ENCODE results near the gene AANAT.

Gene AANAT

DNA sequence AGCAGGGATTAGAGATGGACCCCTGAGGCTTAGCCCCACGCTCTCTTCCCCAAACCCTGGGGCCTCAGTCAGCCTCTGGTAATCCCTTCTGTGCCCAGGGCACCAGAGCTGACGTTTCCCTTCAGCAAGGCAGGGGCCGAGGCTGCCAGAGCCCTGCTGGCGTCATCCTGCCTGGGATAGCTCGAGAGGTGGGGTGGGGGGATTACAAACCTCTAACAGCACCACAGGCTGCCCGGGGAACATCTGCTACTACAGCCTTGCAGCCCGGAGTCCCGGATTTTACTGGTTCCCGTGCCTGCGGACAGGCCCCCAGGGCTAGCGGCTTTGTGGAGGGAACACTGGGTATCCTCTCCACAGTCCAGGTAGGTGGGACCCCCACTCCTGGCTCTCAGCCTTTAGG lies at the start of gene AANAT:
Gene AANAT (plus strand): TSS at position 238 of the 400 bp plus-strand sequence. CDS start 1,144 bp downstream, outside the sequence.
- DNase-seq = peak; percentile 99

DNA sequence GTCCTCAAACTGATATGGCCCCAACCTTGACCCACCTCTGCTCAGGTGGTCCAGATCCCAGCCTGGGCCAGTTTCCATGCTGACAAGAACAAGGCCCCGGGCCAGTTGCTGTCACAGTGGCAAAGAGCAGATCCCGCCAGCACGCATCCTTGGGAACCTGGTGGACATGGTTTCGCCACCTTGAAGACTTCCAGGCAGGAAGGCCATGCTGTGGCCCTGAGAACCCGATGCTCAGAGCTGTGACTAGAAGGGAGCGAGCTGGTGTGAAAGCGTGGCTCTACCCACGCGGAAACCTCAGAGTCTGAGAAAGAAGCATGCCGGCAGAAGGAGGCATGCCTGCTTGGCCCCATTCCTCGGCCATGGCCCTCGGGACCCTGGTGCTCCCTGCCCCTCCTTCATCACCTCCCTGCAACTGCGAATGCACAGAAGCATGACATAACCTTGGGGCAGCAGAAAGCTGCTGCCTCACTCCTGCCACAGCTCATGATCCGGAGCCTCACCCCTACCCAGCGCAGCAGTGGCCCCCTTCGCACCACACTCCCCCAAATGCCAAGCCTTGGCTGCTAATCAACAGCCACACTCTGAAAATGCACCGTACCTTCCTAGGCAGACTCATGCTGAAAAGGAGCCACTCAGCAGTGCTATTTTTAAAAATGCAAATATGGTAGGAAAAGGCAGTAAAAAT lies 47.7 kb upstream of the AANAT start:
- no peak for DNase-seq

DNA sequence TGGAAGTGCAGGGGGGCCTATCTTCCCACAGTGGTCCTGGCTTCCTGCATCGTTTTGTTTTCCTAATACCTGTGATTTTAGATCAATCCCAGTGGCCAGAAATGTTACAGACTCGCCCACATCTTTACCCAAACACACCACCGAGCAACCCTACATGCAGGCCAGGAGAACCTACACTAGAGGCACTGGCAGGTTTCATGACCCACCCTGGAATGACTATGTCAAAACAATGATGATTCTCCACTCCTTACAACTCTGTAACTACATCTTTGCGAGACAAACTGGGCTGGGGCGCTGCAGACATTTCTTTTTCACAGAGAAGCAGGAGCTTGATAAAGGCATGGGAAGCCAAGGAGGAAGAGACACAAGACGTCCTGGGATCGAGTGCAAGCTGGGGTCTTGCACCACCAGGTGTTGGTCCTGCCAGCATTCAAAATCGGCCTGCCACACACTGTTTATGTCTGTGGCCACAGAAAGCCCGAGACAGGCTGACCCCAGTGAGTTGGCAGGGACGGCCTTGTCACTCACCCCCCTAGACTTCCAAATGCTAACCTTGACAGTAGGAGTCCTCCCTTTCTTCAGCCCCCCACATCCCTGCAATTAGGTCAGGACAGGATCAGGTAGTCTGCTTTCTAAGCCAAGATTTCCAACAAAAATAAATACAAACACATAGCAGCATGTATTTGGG lies 46.9 kb upstream of the AANAT start:
- no peak for DNase-seq

DNA sequence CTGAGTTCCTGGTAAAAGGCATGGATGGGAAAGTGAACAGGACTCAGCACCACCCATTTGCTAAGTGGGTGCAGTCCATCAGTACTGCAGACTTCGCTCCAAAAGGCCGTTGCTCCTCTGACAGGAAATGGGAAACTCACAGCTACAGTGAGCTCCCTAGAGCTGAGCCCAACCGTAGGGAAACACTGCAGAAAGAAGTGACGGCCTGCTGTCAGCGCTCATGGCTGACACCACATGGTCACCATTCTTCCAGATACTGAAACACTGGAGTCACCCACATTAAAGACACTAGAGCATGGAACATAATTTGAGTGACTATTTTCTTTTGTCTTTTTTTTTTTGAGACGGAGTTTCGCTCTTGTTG lies 46.4 kb upstream of the AANAT start:
- no peak for DNase-seq

DNA sequence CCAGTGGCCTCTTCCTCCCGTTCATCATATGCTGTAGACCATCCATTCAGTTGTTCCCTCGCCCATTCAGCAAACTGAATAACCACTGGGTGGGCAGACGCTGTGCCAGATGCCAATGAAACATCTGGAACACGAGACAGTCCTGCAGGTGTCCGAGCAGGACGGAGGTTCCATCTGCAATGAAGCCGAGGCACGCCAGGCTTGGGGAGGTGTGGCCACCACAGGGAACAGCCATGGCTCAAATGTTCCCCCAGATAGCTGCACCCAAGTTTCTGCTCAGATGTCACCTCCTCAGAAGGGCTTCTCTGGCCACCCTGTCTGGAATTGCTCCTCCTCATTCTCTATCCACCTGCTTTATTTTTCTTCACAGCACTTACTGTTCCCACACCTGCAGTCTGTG lies 45.0 kb upstream of the AANAT start:
- no peak for DNase-seq

DNA sequence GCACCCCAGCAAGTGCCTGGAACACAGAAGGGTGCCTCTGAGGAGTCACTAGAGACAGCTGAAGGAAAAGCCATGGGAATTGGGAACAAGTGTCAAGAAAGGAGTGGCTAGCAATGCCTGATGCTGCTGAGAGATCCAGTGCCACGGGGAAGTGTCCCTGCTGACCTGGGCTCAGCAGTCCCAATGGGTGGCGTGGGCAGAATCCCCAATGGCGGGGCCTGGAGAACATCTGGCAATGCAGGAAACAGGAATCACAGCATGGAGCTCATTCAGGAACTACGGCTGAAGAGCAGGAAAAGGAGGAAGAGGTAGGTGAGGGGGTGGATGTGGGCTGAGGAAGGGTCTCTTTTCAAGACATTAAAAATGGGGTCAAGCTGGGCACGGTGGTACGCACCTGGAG lies 44.5 kb upstream of the AANAT start:
- no peak for DNase-seq

DNA sequence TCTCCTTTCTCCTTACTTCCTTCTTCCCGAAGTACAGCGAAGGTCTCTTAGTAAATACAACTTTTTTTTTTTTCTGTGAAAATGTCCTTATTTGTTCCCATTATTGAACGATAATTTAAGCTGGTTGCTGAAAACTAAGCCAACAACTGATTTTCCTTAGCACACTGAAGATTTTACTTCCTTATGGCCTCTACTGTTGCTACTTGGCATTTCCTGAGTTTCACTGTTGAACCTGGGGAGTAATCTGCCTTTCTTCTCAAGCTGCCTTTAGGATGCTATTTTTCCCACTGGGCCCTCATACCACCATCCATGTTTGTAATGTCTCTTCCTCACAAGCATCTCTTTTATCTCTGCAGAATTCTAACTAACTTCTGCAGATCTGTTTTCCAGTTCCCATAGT lies 40.5 kb upstream of the AANAT start:
- DNase-seq = no peak

DNA sequence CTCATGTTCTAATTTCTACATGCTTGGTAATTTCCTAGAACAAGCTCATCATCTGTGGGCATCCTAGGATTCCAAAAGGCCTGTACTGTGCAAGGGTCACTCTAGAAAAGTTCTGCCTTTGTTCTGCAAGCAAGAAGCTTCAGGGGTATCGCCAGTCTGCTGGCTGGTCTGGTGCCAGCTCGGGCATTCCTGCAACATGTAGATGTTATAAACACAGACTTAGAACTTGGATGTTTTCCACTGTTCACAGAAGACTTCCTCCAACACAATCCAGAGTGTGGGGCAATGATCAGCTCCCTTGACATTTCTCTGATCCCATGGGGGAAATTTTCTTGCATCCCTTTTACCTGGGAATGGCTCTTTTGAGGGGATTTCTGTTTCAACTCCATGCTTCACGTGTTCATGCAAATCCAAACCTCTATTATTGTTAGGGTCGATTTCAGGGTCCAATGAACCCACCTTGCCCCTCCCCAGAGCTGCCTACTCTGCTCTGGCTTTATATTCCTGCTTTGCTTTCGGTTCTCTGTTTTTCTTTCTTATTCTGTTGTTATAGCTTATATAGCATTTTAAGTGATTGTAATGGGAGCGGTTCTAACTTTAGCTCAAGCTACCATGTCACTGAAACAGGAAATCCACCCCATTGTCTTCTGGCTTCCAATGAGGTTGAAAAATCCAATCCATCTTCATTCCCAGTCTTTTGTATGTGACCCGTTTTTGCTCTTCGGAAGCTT lies 39.7 kb upstream of the AANAT start:
- no peak for DNase-seq

DNA sequence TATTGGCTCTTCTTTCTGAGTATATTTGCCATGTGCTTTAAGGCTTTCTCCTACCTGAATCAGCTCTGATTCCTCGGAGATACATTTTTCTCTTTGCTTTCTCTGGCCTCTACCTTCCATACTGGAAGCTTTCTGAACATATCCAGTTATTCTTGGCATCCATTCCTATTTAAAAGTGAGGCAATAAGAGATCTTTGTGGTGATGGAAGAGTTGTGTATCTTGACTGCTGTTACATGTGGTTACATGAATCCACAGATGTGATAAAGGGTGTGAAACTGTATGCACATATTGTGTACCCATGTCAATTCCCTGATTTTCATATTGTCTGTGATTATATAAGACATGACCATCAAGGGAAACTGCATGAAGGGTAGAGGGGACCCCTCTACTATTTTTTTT lies 38.9 kb upstream of the AANAT start:
- no peak for DNase-seq

DNA sequence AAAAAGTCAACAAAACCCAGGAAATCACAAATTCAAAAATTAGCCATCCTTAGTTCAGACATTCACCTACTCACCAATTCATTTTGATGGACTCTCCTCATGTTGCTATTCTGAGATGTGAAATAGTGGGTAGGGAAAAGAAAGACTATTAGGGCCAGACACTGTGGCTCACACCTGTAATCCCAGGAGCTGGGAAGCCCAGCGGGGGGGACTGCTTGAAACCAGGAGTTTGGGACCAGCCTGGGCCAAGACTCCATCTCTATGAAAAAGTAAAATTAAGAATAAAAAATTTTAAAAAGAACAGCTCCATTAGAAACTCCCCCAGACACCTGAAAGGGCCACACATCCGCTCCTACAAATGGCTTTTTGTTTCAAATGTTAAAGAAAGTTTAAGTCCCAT lies 35.9 kb upstream of the AANAT start:
- DNase-seq = no peak

DNA sequence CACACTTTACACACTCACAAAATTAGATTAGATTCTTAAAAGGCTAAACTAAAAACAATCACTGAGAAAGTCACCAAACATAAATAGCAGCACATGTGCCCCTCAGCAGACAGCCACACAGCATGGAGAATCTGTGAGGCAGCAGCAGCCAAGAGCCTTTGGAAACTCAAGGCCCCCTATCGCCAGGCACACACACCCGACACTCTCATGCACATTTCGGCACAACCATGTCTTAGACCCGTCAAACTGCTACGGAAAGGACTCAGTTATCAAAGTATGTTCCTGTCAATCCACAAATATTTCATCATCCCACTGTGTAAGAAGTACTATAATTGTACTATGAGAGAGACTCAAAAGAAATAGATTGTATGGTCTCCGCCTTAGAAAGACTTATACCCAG lies 35.4 kb upstream of the AANAT start:
- no peak for DNase-seq

DNA sequence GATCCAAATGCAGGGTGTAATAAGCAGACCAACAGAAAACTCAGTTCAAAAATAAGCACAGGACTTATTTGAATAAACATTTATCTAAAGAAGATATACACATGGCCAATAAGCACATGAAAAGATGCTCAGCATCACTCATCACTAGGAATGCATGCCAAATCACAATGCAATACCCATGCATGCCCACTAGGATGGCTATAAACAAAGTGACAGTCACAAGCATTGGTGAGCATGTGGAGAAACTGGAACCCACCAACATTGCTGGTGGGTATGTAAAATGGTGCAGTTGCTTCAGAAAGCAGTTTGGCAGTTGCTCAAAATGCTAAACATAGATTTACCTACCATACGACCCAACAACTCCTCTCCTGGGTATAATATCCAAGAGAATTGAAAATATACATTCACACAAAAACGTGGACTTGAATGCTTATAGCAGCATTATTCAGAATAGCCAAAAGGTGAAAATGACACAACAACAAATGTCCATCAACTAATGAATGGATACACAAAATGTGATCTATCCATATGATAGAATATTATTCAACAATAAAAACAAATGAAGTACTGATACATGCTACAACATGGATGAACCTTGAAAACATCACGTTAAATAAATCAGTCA lies 34.6 kb upstream of the AANAT start:
- peak; percentile 43 for DNase-seq

DNA sequence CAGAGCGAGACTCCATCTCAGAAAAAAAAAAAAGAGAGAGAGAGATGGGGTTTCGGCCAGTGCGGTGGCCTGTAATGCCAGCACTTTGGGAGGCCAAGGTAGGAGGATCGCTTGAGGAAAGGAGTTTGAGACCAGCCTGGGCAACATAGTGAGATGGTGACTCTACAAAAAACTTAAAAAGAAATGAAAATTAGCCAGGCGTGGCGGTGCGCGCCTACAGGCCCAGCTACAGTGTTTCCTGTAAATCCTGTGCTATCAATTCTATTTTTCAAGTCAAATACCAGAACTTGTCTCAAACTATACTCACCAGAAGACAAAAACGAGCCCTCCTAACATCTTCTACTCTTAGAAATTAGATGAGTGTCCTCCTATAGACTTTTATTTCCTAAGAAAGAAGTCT lies 33.7 kb upstream of the AANAT start:
- DNase-seq = no peak

DNA sequence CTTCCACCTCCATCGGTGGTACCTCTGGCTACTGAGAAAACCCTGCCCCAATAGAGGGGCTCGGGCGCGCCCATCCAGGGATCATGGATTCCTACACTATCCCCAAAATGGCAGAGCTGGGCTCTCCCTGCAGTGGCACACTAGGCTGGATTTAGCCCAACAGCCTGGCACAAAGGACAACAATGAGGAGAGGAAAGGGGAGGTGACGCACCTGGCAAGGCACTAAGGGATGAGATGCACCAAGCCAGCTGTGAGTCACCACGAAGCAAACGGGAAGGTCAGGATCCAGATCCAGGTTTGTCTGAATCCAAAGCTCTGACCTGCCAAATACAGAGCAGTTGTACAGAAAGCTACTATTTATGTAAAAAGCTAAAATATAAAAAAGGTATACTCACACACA lies 32.5 kb upstream of the AANAT start:
- DNase-seq = no peak

DNA sequence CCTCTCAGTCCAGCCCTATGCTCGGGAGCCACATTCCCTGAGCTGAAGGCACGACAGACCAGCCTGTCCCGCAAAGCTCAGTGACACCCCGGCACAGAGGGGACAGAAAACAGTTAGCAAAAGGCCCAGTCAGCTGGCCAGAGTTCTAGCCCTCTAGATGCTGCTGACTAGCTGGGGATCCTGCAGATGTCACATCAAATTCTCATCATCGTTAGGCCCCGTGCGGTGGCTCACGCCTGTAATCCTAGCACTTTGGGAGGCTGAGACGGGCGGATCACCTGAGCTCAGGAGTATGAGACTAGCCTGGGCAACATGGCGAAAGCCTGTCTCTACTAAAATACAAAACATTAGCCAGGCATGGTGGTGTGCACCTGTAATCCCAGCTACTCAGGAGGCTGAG lies 31.7 kb upstream of the AANAT start:
- DNase-seq = peak; percentile 21

DNA sequence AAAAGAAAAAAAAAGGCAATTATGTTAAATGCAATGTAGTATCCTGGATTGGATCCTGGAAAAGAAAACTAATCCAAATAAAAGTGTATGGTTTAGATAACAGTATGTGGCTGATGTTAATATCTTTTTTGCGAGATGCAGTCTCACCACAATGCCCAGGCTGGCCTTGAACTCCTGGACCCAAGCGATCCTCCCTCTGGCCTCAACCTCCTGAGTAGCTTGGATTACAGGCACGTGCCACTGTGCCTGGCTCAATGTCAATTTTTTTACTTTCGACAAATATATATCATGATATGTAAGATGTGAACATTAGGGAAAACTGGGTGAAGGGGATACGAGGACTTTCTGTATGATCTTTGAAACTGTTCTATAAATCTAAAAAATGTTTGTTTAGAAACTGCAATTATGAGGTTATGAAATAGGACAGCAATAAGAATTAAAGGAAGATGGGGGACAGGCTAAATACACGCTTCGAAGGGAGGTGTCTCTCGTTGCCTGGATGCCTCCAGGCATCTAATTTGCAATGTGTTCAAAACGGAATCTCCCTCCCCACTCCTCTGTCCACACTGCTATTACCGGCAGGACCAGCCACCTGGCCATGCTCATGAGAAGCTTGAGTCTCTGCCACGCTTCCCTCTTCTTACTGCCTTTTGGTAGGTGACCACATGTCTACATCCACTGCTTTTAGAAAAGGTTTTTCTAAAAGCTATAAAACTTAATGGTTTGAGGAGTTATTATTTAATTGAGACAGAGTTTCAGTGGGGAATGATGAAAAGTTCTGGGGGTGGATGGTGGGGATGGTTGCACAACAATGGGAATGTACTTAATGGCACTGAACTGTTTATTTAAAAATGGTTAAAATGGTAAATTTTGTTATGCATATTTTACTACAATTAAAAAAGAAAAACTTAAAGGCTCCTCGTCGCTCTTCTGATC lies 29.7 kb upstream of the AANAT start:
- no peak for DNase-seq

DNA sequence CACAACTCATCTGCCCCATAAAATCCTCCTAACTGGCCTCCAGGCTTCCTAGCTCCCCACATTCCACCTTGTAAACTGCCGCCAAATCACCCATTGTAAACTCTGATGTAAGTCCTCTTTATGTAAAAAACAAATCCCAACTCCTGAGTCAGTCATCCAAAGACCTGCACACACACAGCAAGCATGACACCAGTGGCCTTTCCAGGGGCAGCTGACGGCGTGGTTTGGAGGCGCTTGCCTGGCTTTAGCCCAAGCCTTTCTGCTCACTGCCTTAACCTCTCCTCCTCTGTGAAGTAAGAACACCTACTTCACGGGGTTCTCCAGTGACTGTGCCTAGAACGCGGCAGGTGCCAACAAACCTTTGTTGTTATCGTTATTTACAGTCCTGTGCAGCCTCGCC lies 28.5 kb upstream of the AANAT start:
- no peak for DNase-seq

DNA sequence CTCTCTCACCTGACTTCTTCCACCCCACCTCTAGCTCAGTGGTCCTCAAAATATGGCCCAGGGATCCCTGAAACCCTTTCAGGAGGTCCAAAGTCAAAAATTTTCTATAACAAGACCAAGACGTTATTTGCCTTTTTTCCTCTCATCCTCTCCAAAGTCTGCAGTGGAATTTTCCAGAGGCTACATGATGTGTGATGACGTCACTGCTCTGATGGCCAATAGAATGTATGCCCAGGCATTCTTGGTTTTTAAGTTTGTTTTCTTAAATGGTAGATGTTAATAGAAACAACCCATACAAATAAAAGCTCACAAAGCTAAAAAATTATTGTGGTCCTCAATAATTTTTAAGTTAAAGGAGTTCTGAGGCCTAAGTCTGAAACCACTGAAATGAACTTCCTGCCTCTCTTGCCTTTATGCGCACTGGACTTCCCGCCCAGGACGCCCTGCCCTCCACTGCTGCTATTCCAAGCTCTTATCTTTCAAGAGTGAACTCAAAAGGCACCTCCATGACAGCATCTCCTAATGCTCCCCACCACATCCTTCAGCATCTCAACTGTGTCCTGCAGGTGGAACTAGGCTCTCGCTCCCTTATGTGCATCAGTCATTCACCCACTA lies 28.0 kb upstream of the AANAT start:
- DNase-seq = no peak

DNA sequence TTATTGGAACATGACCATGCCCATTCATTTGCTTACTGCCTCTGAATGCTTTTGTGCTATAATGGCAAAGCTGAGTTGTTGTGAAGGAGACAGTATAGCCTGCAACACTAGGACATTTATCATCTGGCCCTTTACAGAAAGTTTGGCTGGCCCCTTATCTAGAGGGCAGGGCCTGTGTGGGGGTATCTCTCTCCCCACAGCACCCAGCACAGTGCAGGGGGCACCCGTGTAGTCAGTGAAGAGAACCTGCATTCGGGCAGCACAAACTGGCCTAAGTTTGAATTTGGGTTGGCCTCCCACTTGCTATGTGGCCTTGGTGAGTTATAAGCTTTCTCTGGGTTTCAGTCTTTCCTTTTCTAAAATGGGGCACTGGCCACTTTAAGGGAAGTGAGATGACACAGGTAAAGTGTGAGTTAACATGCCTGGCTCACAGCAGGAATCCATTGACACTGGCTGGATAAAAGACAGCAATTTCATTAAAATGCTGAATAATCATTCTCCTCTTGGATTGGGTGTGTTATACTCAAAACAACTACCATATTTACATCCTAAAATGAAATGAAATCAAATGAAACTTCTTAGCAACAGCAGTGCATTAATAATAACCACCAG lies 26.5 kb upstream of the AANAT start:
- no peak for DNase-seq

DNA sequence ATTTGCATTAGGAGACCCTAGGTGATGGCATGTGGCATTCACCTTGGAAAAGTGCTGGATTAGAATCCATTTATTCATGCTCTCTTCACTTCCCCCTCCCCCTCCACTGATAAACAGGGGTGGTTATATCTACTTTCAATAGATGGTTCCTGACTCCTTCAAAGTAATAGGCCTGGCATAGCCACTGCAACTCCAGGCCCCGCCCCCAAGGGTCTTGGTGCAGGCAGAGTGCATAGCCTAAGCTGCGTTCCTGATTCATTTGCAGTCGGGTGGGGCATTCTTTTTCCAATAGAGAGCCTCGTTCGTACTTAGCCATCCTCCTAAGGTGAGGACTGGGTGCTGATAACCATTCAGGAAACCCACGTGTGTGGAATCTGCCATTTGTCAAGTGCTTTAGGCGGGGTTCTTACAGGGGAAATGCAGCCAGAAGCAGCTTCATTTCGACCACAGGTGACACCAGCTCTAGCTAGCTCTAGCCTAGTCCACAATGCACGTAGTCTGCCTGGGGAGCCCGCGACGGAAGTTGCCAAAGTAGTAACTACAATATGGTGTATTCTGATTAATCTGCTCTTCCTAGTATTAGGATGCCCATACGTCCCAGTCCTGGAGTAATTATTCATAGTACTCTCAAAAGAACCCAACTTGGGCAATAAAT lies 25.6 kb upstream of the AANAT start:
- DNase-seq = no peak
